Stomach (tissue), 4 donors: ENCODE data around the gene EVI2A.

Source experiments
- EP300 ChIP-seq: sonication (generic); formaldehyde crosslinking; IDR thresholded peaks from one replicate; pipeline ENCODE4 v1.6.1; 2017; ENCODE audit warnings: antibody characterized with exemption
- POLR2A ChIP-seq, 4 donors: fragments of 450-650 bp; IDR thresholded peaks; one replicate each; pipeline ENCODE4 v1.6.1; 2016; ENCODE audit warnings: antibody characterized with exemption in 4 of 4, control low read depth in 2 of 4, mild to moderate bottlenecking in 1 of 4, moderate library complexity in 1 of 4
- TF ChIP-seq, protein P1 (sequence below), 7 experiments: fragments of 450-650 bp in 4 of 7; fragments of 200-600 bp in 3 of 7; sonication (generic) in 3 of 7; IDR thresholded peaks; one replicate each; pipeline ENCODE4 v1.5.1; 2016 to 2019; ENCODE audit warnings: antibody characterized with exemption in 7 of 7, control low read depth in 2 of 7, mild to moderate bottlenecking in 1 of 7

DNA sequence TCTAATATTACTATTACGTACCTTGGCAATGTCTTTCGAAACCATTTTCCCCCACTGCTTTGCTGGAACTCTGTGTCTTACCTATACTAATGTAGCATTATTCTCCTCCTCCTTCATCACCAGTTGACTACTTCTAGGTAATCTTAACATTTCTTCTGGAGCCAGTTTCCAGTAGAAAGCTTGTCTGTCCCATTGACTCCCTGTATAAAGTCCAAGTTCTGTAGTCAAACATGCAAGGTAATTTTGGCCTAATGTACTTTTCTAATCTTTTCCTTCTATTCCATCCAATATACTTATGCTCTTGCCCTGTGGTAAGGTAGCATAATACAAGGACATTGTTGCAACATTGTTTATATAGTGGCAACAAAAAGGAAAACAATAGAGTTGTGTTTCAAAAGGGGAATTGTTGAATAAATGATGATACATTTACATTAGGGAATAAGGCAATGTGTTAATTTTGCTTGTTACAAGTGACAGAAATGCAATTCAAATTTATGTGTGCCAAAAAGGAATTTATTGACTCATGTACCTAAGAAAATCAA lies 52.3 kb downstream of the EVI2A start:
- TF ChIP-seq EP300 (no peak), POLR2A (IDR thresholded peaks at IDR 0.05) (no peak)
- TF ChIP-seq, protein P1, sequence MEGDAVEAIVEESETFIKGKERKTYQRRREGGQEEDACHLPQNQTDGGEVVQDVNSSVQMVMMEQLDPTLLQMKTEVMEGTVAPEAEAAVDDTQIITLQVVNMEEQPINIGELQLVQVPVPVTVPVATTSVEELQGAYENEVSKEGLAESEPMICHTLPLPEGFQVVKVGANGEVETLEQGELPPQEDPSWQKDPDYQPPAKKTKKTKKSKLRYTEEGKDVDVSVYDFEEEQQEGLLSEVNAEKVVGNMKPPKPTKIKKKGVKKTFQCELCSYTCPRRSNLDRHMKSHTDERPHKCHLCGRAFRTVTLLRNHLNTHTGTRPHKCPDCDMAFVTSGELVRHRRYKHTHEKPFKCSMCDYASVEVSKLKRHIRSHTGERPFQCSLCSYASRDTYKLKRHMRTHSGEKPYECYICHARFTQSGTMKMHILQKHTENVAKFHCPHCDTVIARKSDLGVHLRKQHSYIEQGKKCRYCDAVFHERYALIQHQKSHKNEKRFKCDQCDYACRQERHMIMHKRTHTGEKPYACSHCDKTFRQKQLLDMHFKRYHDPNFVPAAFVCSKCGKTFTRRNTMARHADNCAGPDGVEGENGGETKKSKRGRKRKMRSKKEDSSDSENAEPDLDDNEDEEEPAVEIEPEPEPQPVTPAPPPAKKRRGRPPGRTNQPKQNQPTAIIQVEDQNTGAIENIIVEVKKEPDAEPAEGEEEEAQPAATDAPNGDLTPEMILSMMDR (IDR thresholded peaks at IDR 0.05): no peak
